Stimulated activated CD4-positive, alpha-beta T cell treated with anti-CD3 and anti-CD28 coated beads, Interleukin-4, amount 100 ng/mL, for 4 hours (primary cell): ENCODE data around the gene SCAF11.

Source experiments
- DNase-seq, 2 experiments: peaks; one replicate each; pipeline ENCODE4 v3.0.0-alpha.2; 2020

SCAF11 gene

DNA sequence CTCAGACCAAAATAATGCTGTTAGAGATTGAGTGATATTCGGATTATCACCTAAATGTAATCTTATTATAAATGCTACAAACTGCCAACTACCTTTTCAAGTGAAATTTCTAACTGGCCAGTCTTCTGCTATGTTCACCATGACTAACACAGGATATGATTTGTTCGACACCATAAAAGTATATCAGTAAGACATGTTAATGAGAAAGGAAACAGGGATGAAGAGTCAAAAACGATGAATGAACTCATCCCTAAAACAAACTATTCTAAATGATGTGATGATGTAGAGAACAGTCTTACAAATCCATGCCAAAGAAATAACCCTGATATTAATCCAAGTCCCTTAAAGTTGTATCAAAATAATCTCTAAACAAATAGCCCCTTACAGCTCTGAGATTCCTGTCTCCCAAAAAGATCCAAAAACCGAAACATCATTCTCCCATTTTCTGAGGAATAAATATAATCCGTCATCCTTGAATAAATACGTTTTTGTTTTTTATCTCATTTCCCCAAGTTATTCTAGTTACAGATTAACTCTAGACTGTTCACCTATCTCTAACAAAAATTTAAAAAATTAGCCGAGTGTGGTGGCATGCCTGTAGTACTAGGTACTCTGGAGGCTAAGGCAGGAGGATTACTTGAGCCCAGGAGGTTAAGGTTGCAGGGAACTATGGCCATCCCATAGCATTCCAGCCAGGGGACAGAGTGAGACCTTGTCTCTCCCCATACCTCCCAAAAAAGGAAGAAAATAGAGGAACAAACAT is 9.1 kb downstream of the SCAF11 start:
- DNase-seq = no peak

DNA sequence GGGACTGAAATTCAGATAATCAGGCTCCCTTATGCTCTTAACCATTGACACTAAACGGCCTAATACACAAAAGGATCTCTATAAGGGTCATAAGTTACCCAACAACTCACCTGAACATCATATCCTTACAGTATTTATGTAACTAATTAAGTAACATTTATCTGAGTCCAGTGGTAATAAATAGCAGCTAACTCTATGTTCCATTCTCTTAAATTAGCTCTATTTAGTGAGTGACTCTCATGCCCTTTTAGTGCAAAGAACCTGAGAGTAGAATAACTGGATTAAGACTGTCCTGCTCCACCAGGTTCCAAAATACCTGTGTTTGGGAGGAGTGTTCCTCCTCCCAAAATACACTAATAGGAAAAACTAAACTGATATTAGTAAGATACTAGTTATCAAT is 9.8 kb downstream of the SCAF11 start:
- no peak for DNase-seq

- no peak for DNase-seq
Observed at GRCh38 chr12:45978108-45978507, 12.3 kb downstream of the SCAF11 start.

- DNase-seq = no peak
Observed at GRCh38 chr12:45977620-45978019, 12.8 kb downstream of the SCAF11 start.

- DNase-seq = no peak
Observed at GRCh38 chr12:45975506-45975905, 14.9 kb downstream of the SCAF11 start.

- no peak for DNase-seq
Observed at GRCh38 chr12:45974883-45975282, 15.5 kb downstream of the SCAF11 start.

GRCh38 chr12:45974171-45974719 is 16.1 kb downstream of the SCAF11 start:
- no peak for DNase-seq

- DNase-seq = no peak
Observed at GRCh38 chr12:45973526-45973925, 16.8 kb downstream of the SCAF11 start.

DNA sequence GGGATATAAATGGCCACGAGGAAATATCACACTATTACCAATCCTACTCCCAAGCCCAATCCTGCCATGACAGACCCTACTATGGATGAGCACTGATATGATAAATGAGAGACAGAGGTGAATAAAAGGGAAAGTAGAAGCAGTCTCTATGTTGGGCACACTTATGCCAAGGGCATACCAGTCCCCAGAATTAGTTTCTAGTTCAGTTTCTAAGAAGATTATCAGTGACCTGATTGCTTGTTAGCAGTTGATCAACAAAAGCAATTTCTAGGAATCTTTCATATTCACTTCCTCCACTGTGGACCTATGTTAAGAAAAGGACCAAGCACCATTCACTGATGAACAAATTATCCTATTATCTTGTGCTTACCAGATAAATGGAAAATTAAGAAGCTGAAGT is 20.0 kb downstream of the SCAF11 start:
- DNase-seq = no peak

DNA sequence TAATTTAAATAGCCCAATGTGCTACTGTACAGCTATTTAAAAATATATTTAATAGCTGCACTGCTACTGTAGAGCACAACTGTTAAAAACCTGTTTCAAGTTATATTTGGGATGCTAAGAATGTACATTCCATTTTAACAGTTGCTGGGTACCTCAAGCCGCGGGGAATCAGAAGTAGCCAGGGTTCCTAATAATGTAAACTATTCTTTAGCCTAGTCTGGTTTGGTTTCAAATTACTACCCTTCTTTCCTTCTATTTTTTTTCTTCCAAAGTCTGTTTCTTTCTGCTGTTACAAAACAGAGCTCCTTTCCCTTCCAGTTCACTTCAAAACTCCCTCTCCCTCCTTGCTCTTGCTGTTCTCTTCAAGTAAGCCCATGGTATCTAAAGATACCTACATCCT is 21.3 kb downstream of the SCAF11 start:
- no peak for DNase-seq

GRCh38 chr12:45966486-45966885 is 23.9 kb downstream of the SCAF11 start:
- no peak for DNase-seq

- no peak for DNase-seq
Observed at GRCh38 chr12:45962553-45963325, 27.6 kb downstream of the SCAF11 start.

DNA sequence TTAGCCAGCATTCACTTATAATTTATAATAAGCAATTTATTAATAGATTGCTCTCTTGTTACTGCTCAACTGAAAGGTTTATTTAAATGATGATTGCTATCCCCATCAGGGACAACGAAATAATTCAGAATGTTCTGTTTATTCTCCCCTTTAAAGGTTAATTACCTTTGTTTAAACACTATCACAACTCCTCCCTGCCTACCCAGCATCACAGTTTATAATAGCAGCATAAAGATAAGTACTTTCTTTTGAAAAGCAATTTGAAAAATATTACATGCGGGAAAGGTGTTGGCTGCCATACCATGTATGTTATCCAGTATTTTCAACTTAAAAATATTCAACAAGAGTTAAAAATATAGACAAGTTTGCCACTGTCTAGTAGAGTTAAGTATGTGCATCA is 30.6 kb downstream of the SCAF11 start:
- no peak for DNase-seq

GRCh38 chr12:45959025-45959424 is 31.3 kb downstream of the SCAF11 start:
- no peak for DNase-seq

DNA sequence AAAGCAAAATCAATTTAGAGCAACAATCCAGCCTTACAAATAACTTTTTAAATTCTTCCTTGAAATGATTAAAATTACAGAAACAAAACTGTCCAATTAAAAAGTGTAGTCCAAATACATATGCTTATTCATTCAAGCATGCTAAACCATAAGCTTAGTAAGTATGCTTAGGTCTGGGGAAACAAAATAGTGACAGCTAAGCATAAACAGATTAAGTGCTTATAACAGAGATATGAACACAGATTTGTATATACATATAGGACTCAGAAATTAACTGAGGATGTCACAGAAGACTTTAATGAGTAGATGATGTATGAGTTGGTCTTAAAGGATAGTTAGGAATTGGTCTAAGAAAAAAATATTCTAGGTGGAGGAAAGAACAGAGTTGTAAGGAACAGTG is 41.8 kb downstream of the SCAF11 start:
- DNase-seq = no peak

- DNase-seq = no peak
Observed at GRCh38 chr12:45946435-45946834, 43.9 kb downstream of the SCAF11 start.

- DNase-seq = no peak
Observed at GRCh38 chr12:45944771-45945170, 45.6 kb downstream of the SCAF11 start.

GRCh38 chr12:45939759-45940158 is 50.6 kb downstream of the SCAF11 start:
- DNase-seq = no peak

GRCh38 chr12:45938566-45938965 is 51.8 kb downstream of the SCAF11 start:
- no peak for DNase-seq

DNA sequence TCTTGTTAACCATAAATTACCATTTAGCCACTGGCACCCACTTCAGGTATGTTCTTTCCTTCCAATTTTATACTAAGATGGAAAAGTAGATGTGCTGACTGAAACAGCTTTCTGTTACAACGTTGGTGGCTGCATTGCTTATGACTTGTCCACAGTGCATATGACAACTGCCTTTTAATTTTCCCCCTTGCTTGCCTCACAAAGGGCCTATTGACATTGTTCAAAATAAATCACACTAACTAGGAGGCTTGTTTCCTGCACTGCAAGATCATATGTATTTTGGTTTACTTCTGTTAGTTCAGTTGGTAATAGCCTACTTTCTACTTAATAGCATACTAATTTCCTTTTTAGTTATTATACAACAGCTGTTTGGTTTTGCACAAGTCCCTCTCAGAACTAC is 55.4 kb downstream of the SCAF11 start:
- DNase-seq = no peak

- no peak for DNase-seq
Observed at GRCh38 chr12:45933504-45933903, 56.9 kb downstream of the SCAF11 start.

DNA sequence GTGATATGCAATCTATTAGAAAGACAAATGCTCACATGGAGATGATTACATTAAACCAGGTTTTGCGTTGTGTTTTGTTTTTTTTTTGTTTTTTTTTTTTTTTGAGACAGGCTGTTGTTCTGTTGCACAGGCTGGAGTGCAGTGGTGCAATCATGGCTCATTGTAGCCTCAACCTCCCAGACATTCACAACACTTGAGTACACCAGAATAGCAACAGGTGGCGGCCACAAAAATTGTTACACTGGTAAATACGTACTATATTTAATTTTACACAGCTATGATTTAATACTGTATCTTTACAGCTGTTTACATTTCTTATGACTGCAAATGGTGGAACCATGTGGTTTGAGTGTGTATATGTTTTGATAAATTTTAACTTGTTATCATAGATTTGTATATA is 60.0 kb downstream of the SCAF11 start:
- DNase-seq = no peak

- DNase-seq = no peak
Observed at GRCh38 chr12:45928309-45928708, 62.1 kb downstream of the SCAF11 start.

DNA sequence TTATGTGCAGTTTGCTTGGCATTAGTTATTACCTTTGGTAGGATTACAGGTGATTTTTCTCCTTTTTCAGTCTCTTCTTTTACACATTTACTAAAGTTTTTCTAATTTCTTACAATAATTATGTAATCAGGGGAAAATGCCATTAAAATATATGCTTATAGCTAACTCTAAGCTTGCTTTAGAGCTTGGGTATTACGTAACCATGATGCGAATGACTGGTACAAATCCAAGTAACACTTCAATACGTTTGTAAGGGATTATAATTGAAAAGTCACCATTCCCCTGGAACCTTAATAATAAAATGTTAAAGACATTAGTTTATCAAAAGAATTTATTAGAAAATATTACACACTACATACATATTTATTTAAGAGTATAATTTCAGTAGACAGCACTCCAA is 71.6 kb downstream of the SCAF11 start:
- DNase-seq = no peak
